K562 (cell line): ENCODE data around the gene DRD2.

Experiments used
- BCOR ChIP-seq: fragments of 450-650 bp; IDR thresholded peaks from 2 replicates; pipeline ENCODE4 v1.6.1; 2016
- CTCF ChIP-seq, 3 experiments: IDR thresholded peaks in 2 of 3; conservative IDR thresholded peaks in 1 of 3; 2 replicates each; pipeline ENCODE4 v1.5.1; 2011 to 2012; ENCODE audit warnings: low read length in 3 of 3, mild to moderate bottlenecking in 3 of 3, control low read depth in 2 of 3, improper control_type of control experiment in 1 of 3, inconsistent platforms in 1 of 3, low read depth in 1 of 3, mixed read lengths in 1 of 3, moderate library complexity in 1 of 3; ENCODE audit not compliant: insufficient read depth in 2 of 3
- EZH2 ChIP-seq: IDR thresholded peaks from 2 replicates; pipeline ENCODE4 v1.6.1; 2012; ENCODE audit warnings: low read depth, mild to moderate bottlenecking, inconsistent platforms, low read length, borderline replicate concordance
- FOXA1 ChIP-seq: fragments of 450-650 bp; IDR thresholded peaks from 2 replicates; pipeline ENCODE4 v1.6.1; 2016; ENCODE audit warnings: mild to moderate bottlenecking, borderline replicate concordance
- GABPA ChIP-seq: fragments of 200-800 bp; sonication (Bioruptor generic); conservative IDR thresholded peaks from 2 replicates; pipeline ENCODE4 v1.6.1; 2016; ENCODE audit warnings: low read depth, missing genetic modification characterization, missing compliant biosample characterization
- NR1H2 ChIP-seq: sonication (generic); formaldehyde crosslinking; IDR thresholded peaks from 2 replicates; pipeline ENCODE4 v1.4.0; 2020; ENCODE audit warnings: mild to moderate bottlenecking, missing genetic modification reagents
- PML ChIP-seq: IDR thresholded peaks from 2 replicates; pipeline ENCODE4 v1.6.1; 2012; ENCODE audit warnings: low read length, inconsistent platforms
- POLR3G ChIP-seq: IDR thresholded peaks from 2 replicates; pipeline ENCODE4 v1.6.1; 2011; ENCODE audit not compliant: insufficient read length, insufficient replicate concordance; ENCODE audit errors: extremely low read depth
- SFPQ ChIP-seq: fragments of 200-400 bp; formaldehyde crosslinking; IDR thresholded peaks from 2 replicates; pipeline ENCODE4 v1.6.1; 2017; ENCODE audit warnings: mild to moderate bottlenecking, low read depth, low read length, moderate library complexity
- ZNF3 ChIP-seq: fragments of 250-450 bp; sonication (Bioruptor Pico); IDR thresholded peaks from 2 replicates; pipeline ENCODE4 v1.5.0; 2021; ENCODE audit warnings: mild to moderate bottlenecking, moderate library complexity

- TF ChIP-seq GABPA, result no peak
- no peak for TF ChIP-seq SFPQ
- TF ChIP-seq EZH2, result no peak
- no peak for TF ChIP-seq ZNF3
- TF ChIP-seq CTCF (IDR thresholded peaks at IDR 0.05 in 2 of 3, conservative IDR thresholded peaks at IDR 0.05 in 1 of 3; ENCODE audit: insufficient read depth in 2 of 3, low read depth in 1 of 3, low read length in 3 of 3), result no peak
- TF ChIP-seq POLR3G, result no peak
- no peak for TF ChIP-seq PML
- no peak for TF ChIP-seq BCOR
- no peak for TF ChIP-seq NR1H2 (CRISPR knock-in tag)
- TF ChIP-seq FOXA1, result no peak
Measured at GRCh38 chr11:113505541-113506375, 30.6 kb upstream of the DRD2 start.
